Measurements from ENCODE around the gene UACA.
"Not testable (repeated sequence)": the region's sequence is repeated elsewhere in the genome, so short reads cannot be mapped to it uniquely, and the experiment has no call there.

Gene UACA

DNA sequence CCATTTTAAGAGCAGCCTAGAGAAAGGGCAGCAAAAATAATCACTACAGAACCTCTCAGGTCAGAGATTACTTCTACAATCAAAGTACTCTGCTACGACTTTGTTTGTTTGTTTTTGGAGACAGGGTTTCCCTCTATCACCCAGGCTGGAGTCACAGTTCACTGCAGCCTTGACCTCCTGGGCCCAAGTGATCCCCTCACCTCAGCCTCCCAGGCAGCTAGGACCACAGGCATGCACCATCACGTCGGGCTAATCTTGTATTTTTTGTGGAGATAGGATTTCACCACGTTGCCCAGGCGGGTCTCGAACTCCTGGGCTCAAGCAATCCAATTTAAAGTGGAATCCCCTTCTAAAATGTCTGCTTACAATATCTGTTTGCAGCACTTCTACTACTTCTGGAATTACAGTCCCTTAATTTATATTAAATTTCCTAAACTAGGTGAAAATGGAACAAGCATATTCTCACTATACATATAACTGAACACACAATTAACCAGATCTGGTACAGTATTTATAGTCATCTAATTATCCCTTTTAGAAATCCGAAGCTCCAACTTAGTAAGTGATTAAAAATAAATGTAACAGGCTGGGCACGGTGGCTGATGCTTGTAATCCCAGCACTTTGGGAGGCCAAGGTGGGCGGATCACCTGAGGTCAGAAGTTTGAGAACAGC lies 4.4 kb downstream of the UACA start:
- DNase-seq (ENCODE audit: low read depth in 2 of 3, low spot score in 2 of 3) = no peak

DNA sequence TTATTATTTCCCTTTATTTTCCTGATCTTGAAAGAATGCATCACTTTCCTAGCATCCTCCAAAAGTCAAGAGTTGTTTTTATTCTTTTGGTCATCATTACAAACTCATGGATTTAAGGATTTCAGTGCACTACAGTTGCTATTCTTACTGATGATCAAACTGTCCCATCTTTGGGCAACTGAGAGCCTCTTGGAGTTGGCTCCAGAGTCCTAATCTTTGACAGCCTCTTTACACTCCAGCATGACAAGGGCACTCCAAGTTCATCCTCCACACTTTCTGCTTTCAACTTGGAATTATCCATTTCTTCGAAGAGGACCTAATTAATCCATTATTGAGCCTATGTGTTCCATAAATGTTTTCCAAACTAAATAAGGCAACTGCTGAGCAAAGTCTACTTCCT lies 5.7 kb downstream of the UACA start:
- DNase-seq (ENCODE audit: low read depth in 2 of 3, low spot score in 2 of 3) = no peak

GRCh38 chr15:70754862-70755261 lies 8.5 kb downstream of the UACA start:
- DNase-seq (ENCODE audit: low read depth in 2 of 3, low spot score in 2 of 3) = no peak

DNA sequence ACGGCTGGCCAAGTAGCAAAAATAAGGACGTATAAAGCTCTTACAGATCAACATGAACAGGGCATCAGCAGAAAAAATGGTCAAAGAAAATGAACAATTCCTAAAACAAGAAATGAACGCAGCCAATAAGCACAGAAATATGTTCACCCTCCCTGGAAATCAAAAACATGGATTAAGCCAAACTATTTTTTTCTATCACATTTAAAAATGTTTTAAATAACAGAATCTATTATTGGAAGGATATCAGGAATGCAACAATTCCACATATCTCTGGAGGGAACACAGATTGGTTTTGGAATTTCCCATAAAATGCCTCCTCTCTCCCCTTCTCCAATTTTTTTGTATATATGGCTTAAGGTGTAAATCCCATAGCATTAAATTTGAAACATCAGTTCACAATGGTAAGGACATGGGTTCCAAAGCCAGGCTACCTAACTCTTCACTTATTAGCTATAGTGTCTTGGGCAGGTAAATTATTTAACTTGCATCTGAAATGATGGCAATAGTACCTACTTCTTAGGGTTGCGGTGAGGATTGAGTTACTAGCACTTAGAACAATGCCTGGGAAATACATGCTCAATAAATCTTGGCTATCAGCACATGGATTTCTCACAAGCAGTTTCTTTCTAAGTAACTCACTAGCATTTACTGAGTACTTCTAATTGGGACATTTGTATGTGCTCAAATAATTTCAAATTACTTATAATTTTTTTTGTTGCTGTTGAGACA lies 10.1 kb downstream of the UACA start:
- no peak for DNase-seq (ENCODE audit: low read depth in 2 of 3, low spot score in 2 of 3)

GRCh38 chr15:70752193-70752635 lies 11.1 kb downstream of the UACA start:
- DNase-seq (ENCODE audit: low read depth in 2 of 3, low spot score in 2 of 3) = no peak

- DNase-seq (ENCODE audit: low read depth in 2 of 3, low spot score in 2 of 3) = no peak
Observed at GRCh38 chr15:70750203-70750869, 13.0 kb downstream of the UACA start.

GRCh38 chr15:70748281-70748747 lies 15.0 kb downstream of the UACA start:
- DNase-seq (ENCODE audit: low read depth in 2 of 3, low spot score in 2 of 3) = no peak

DNA sequence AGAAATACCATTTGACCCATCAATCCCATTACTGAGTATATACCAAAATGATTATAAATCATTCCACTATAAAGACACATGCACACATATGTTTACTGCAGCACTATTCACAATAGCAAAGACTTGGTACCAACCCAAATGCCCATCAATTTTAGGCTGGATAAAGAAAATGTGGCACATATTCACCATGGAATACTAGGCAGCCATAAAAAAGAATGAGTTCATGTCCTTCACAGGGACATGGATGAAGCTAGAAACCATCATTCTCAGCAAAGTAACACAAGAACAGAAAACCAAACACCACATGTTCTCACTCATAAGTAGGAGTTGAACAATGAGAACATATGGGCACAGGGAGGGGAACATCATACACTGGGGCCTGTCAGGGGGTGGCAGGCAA lies 16.8 kb downstream of the UACA start:
- DNase-seq (ENCODE audit: low read depth in 2 of 3, low spot score in 2 of 3) = not testable (repeated sequence)

DNA sequence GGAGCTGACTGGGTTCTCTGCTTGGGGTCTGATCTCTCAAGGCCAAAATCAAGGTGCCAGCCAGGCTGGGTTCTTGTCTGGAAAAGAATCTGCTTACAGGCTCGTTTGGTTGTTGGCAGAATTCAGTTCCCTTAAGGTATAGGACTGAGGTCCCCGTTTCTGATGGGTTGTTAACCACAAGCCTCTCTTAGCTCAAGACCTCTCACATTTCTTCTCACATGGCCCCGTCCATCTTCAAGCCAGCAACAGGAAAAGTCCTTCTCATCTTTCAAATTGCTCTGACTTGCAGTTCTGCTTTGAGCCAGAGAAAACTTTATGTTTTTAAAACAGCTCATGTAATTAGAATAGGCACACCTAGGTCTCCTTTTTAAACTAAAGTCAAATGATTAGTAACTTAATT lies 20.4 kb downstream of the UACA start:
- DNase-seq (ENCODE audit: low read depth in 2 of 3, low spot score in 2 of 3) = no peak

GRCh38 chr15:70741677-70742293 lies 21.6 kb downstream of the UACA start:
- DNase-seq (ENCODE audit: low read depth in 2 of 3, low spot score in 2 of 3) = no peak

DNA sequence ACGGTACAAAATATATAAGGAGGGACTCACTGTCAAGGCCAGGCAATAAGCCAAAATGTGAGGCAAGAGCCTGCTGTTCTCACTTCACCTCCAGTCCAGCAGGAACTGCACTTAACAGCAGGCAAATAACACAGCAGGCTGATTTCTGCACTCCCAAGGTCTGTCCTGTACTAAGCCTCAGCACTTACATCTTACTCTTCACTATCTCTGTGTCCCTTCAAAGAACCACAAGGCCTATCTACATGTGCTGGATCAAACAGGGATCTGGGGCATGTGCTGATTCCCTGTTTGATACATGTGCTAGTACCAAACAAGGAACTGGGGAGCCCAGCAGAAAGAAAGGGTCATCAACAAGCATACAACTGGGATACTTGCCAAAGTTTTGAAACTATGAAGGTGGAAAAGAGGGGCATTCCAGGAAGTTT lies 22.2 kb downstream of the UACA start:
- no peak for DNase-seq (ENCODE audit: low read depth in 2 of 3, low spot score in 2 of 3)

GRCh38 chr15:70735040-70735439 lies 28.3 kb downstream of the UACA start:
- DNase-seq (ENCODE audit: low read depth in 2 of 3, low spot score in 2 of 3) = not testable (repeated sequence)

GRCh38 chr15:70729164-70729563 lies 34.2 kb downstream of the UACA start:
- no peak for DNase-seq (ENCODE audit: low read depth in 2 of 3, low spot score in 2 of 3)

DNA sequence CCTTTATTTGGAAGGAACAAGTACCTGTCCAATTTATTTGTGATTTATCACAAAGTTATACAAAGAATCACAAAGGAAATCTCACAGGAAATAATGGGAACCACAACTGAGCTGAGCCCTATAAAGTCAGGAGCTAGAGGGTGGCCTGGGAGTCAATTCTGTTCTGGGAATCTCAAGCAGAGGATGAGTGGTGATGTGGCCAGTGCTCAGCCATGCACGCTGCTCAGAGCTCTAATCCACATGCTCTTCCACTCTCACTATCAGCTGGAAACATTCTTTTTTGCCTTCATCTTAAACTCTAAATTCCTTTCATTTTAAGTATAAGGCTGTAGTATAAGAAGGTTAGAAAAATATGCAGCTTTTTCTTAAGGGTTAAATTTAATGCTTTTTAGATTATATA lies 36.6 kb downstream of the UACA start:
- DNase-seq (ENCODE audit: low read depth in 2 of 3, low spot score in 2 of 3) = no peak

GRCh38 chr15:70723927-70724326 lies 39.4 kb downstream of the UACA start:
- DNase-seq (ENCODE audit: low read depth in 2 of 3, low spot score in 2 of 3) = no peak

DNA sequence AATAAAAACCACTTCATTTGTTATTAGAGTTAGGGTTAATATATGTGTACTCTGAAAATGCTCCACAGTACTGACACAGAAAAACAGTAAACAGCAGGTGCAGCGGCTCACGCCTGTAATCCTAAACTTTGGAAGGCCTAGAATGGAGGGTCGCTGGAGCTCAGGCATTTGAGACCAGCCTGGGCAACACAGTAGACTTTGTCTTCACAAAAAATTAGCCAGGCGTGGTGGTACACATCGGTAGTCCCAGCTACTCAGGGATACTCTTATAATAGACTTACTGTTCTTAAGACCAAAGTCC lies 40.3 kb downstream of the UACA start:
- DNase-seq (ENCODE audit: low read depth in 2 of 3, low spot score in 2 of 3) = no peak

- no peak for DNase-seq (ENCODE audit: low read depth in 2 of 3, low spot score in 2 of 3)
Observed at GRCh38 chr15:70722266-70723121, 40.9 kb downstream of the UACA start.

- DNase-seq (ENCODE audit: low read depth in 2 of 3, low spot score in 2 of 3) = no peak
Observed at GRCh38 chr15:70720228-70721016, 42.9 kb downstream of the UACA start.

- DNase-seq (ENCODE audit: low read depth in 2 of 3, low spot score in 2 of 3) = no peak
Observed at GRCh38 chr15:70717237-70717793, 46.0 kb downstream of the UACA start.

Measured in activated CD8-positive, alpha-beta memory T cell treated with anti-CD3 and anti-CD28 coated beads for 48 hours (primary cell).